ENCODE measurements around the gene MPRIP.

The MPRIP gene

DNA sequence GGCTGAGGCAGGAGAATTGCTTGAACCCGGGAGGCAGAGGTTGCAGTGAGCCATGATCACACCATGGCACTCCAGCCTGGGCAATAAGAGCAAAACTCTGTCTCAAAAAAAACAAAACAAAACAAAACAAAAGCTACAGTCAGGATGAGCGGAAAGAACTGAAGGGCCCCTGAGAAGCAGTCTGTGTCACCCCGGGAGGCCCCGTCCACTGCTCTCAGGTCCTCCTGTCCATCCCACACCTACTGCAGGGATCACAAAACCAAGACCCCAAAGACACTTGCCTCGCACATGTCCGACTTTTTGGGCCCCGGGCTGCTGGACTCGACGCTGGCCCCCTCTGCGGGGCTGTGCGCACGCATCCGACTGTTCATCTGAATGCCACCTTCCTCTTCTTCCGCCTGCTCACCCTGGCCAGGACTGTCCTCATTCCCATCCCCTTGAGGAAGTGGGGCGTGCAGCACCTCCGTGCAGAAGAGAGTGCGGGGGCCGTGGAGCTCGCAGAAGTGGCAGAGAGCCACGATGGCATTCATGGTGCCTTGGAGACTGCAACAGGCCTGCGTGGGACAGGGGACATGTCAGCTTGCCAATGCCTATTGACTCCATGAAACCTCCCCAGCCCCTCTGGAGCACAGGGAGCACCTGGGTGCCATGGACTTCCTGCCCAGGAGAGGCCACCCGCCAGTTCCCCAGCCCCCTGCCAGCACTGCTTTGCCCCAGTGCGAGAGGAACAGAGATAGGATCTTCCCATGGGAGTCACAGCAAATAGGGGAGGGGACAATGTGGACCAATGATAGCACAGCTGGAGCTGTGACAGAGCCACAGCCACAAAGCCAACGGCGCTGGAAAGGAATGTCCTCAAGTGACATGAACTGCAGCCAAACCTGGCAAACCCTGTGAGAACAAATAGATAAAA, 185.6 kb downstream of the MPRIP start:
- Histone ChIP-seq H3K4me3 (ENCODE audit: low read length) (no peak overlapping the region), H3K9ac (ENCODE audit: low read length) (no peak overlapping the region), H3K4me1 (ENCODE audit: control insufficient read depth, low read depth, low read length) (no peaks in the 10 kb centered on the region), H3K27ac (ENCODE audit: low read length) (no peak overlapping the region), H3K36me3 (ENCODE audit: control insufficient read depth, low read depth, low read length) (peaks cover 89% of the 10 kb centered on the region), H3K27me3 (ENCODE audit: control insufficient read depth, insufficient read depth, low read length) (no peaks in the 10 kb centered on the region), H3K9me3 (ENCODE audit: control insufficient read depth, low read depth, low read length) (no peaks in the 10 kb centered on the region)

DNA sequence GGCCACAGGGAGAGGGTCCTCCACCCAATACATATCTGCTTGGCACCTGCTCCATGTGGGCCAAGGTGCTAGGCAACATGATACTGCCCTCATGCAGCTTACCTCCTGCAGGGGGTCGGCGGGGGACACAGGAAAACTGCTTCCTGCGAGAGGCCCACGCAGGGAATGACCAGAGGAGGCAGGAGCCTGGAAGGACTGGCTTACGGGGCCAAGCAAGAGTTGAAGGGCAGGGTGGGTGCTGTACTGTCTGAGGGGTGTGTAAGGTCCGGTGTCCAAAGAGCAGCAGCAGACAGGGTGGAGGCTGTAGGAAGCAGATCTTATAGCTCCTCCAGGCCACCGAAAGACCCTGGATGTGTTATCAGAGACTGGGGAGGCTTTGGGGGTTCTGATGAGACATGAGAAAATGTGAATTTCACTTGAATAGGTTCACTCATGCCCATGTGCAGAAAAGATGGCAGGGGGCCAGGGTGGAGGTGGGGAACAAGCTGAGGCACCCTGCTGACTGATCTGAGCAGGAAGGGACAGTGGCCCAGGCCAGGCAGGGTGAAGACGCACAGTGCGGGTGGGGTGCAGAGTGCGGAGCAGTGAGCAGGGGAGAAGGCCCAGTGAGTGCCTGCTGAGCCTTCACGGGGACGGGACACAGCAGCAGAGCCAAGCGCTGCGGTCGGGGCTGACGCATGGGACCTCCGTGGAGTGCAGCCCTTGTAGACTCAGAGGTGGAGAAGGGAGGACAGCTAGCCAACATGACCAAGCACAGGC, 186.4 kb downstream of the MPRIP start:
- Histone ChIP-seq H3K27me3 (ENCODE audit: control insufficient read depth, insufficient read depth, low read length) (no peaks in the 10 kb centered on the region), H3K9ac (ENCODE audit: low read length) (no peak overlapping the region), H3K9me3 (ENCODE audit: control insufficient read depth, low read depth, low read length) (no peaks in the 10 kb centered on the region), H3K4me1 (ENCODE audit: control insufficient read depth, low read depth, low read length) (no peaks in the 10 kb centered on the region), H3K27ac (ENCODE audit: low read length) (no peak overlapping the region), H3K4me3 (ENCODE audit: low read length) (no peak overlapping the region), H3K36me3 (ENCODE audit: control insufficient read depth, low read depth, low read length) (peaks cover 81% of the 10 kb centered on the region)

DNA sequence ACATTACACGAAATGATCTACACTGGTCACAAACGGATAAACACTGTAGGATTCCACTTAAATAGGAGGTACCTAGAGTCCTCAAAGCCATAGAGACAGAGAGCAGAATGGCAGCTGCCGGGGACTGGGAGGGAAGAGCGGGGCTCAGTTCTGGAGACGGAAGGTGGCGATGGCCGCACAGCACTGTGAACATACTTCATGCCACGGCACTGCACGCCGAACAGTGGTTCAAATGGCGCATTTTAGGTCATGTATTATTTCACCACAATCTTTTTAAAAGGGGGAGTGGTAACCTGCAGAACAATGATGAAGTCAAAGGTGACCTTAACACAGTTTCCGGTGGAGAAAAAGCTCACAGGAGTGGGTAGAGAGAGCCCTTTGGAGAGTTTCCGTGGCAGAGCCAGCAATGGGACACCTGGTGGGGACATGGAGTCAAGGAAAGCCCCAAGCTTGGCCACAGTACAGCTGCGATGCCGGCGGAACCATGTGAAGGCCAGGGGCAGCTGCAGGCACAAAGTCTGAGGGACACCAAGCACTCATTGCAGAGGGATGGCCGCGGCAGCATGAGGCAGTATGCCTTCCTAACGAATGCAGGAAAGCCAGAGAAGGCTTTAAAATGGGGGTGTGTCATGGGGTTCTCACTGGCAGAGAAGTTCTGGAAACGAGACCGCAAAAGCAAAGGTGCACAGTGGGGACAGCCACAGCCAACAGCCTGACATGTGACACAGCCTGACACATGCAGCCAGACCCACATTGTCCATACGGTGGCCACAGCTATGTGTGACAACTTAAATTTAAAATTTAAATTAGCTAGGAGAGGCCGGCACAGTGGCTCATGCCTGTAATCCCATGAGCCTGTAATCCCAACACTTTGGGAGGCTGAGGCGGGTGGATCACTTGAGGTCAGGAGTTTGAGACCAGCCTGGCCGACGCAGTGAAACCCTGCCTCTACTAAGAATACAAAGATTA, 187.4 kb downstream of the MPRIP start:
- H3K4me1 ChIP-seq (ENCODE audit: control insufficient read depth, low read depth, low read length), result no peaks in the 10 kb centered on the region
- no peak overlapping the region for H3K4me3 ChIP-seq (ENCODE audit: low read length)
- H3K9me3 ChIP-seq (ENCODE audit: control insufficient read depth, low read depth, low read length), result no peaks in the 10 kb centered on the region
- H3K27me3 ChIP-seq (ENCODE audit: control insufficient read depth, insufficient read depth, low read length), result no peaks in the 10 kb centered on the region
- H3K36me3 ChIP-seq (ENCODE audit: control insufficient read depth, low read depth, low read length), result peaks cover 71% of the 10 kb centered on the region
- no peak overlapping the region for H3K27ac ChIP-seq (ENCODE audit: low read length)
- H3K9ac ChIP-seq (ENCODE audit: low read length), result no peak overlapping the region

DNA sequence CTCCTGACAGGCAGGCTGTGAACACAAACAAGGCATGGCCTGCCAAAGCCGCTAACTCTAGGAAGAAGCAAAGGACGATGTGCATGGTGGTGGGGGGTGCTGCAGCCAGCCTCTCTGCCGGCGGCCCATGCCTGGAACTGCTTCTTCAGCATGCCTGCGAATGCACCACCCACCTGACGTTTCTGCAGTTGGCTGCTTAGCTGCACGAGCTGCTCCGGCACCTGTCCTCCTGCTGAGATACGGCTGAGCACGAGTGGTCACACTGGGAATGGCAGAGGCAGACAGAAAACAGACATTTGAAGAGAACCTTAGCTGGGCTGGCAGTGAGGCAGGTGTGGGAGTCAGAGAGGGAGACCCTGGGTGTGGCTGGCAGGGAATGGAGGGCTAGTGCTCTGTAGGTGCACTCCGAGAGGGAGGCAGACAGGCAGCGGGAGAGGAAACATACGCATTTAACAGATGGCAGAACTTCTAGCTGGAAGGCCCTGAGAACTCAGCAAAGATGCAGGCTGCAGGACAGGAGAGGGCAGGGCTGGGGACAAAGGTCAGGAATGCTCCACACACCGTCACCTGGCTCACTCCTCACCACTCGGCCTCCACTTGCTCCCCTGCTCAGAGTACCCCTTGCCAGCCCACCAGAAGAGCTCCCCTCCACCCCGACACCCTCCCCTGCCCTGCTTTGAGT, 189.5 kb downstream of the MPRIP start:
- Histone ChIP-seq H3K9me3 (ENCODE audit: control insufficient read depth, low read depth, low read length) (no peaks in the 10 kb centered on the region), H3K4me1 (ENCODE audit: control insufficient read depth, low read depth, low read length) (peaks cover 9% of the 10 kb centered on the region), H3K9ac (ENCODE audit: low read length) (no peak overlapping the region), H3K27ac (ENCODE audit: low read length) (no peak overlapping the region), H3K4me3 (ENCODE audit: low read length) (no peak overlapping the region), H3K36me3 (ENCODE audit: control insufficient read depth, low read depth, low read length) (peaks cover 52% of the 10 kb centered on the region), H3K27me3 (ENCODE audit: control insufficient read depth, insufficient read depth, low read length) (no peaks in the 10 kb centered on the region)

DNA sequence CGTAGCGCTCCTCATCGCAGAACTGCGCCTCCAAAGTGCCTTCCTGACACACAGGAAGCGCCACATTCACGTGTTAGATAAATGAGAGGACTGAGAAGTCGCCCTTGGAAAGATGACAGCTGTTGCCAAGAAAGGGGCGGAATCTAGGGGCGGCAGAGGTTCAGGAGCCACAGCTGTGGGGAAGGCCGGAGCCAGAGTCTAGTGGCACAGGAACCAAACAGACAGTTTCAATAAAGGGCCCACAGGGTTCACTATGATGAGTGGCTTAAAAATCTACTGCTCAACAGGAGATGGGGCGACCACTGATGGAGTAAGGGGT, 190.0 kb downstream of the MPRIP start:
- Histone ChIP-seq H3K4me3 (ENCODE audit: low read length) (no peak overlapping the region), H3K9me3 (ENCODE audit: control insufficient read depth, low read depth, low read length) (no peaks in the 10 kb centered on the region), H3K4me1 (ENCODE audit: control insufficient read depth, low read depth, low read length) (peaks cover 9% of the 10 kb centered on the region), H3K9ac (ENCODE audit: low read length) (no peak overlapping the region), H3K27me3 (ENCODE audit: control insufficient read depth, insufficient read depth, low read length) (no peaks in the 10 kb centered on the region), H3K36me3 (ENCODE audit: control insufficient read depth, low read depth, low read length) (peaks cover 47% of the 10 kb centered on the region), H3K27ac (ENCODE audit: low read length) (no peak overlapping the region)

DNA sequence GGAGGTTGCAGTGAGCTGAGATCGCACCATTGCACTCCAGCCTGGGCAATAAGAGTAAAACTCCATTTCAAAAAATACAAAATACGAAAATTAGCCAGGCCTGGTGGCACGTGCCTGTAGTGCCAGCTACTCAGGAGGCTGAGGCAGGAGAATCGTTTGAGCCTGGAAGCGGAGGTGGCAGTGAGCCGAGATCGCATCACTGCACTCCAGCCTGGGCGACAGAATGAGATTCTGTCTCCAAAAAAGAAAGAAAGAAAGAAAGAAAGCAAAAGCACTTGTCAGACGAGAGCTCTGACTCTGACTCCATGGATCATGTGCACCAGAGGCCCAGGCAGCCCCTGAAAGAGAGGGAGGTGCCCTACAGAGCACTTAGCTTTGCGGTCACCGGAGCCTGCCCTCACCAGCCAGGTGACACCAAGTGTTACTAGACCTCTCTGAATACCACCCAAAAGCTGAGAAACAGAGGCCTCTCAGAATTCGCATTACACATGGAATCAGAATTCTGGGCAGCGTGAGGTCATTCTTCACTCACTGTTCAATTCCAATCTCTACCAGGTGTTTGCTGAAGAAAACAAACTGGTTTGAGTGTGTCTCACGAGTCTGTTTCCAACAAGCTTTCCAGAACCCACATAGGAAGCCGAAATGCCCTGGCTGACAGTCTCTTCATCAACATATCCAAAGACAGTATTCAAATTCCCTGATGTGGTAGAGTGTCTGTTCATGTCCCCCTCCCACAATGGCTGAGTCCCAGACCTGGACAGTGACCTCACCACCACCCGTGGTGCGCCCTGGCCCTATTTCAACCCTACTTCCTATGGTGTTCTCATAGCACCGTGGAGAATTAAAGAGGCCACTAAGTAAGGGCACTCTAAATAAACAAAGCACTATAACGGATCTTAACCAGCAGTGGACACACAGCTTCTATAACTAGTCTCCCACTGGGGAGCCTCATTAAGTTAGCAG, 193.2 kb downstream of the MPRIP start:
- Histone ChIP-seq H3K36me3 (ENCODE audit: control insufficient read depth, low read depth, low read length) (peaks cover 17% of the 10 kb centered on the region), H3K4me1 (ENCODE audit: control insufficient read depth, low read depth, low read length) (peaks cover 9% of the 10 kb centered on the region), H3K27ac (ENCODE audit: low read length) (no peak overlapping the region), H3K9me3 (ENCODE audit: control insufficient read depth, low read depth, low read length) (no peaks in the 10 kb centered on the region), H3K27me3 (ENCODE audit: control insufficient read depth, insufficient read depth, low read length) (no peaks in the 10 kb centered on the region), H3K4me3 (ENCODE audit: low read length) (peak overlapping the region; percentile 97), H3K9ac (ENCODE audit: low read length) (no peak overlapping the region)

DNA sequence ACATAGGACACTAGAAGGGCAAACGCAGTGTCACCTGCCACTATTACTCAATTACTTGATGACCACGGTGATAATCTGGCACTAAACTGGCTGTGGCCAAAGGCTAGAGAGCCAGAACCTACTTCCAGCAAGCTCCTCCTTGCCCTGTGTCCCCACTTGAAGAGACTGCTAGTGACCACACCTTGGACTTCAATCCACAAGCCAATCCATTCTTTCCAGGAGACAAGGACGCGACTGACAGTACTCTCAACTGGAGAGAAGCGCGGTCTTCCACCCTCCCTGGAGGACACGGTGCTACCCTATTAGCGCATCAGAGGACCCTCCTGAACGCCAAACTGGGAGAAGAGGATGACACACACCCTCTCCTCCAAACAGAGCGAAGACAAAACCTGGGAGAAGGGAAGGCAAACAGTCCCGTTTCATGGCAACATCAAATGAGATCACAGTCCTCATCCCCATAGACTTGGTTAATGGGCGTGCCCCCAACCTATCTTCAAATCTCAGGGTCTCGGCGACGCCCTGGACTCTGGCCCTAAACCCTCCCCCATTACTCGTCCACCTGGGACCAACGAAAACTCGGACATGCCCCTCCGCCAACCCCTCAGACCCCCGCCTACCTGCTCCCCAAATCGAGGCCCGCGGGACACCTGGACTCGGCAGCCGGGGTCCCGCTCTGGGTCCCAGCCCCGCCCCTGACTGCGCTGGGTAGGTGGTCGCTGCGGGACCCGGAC, 194.2 kb downstream of the MPRIP start:
- H3K9me3 ChIP-seq (ENCODE audit: control insufficient read depth, low read depth, low read length), result no peaks in the 10 kb centered on the region
- peaks cover 12% of the 10 kb centered on the region for H3K36me3 ChIP-seq (ENCODE audit: control insufficient read depth, low read depth, low read length)
- peak overlapping the region; percentile 100 for H3K27ac ChIP-seq (ENCODE audit: low read length)
- H3K4me1 ChIP-seq (ENCODE audit: control insufficient read depth, low read depth, low read length), result peaks cover 9% of the 10 kb centered on the region
- peak overlapping the region; percentile 97 for H3K4me3 ChIP-seq (ENCODE audit: low read length)
- H3K27me3 ChIP-seq (ENCODE audit: control insufficient read depth, insufficient read depth, low read length), result no peaks in the 10 kb centered on the region
- peak overlapping the region; percentile 96 for H3K9ac ChIP-seq (ENCODE audit: low read length)

DNA sequence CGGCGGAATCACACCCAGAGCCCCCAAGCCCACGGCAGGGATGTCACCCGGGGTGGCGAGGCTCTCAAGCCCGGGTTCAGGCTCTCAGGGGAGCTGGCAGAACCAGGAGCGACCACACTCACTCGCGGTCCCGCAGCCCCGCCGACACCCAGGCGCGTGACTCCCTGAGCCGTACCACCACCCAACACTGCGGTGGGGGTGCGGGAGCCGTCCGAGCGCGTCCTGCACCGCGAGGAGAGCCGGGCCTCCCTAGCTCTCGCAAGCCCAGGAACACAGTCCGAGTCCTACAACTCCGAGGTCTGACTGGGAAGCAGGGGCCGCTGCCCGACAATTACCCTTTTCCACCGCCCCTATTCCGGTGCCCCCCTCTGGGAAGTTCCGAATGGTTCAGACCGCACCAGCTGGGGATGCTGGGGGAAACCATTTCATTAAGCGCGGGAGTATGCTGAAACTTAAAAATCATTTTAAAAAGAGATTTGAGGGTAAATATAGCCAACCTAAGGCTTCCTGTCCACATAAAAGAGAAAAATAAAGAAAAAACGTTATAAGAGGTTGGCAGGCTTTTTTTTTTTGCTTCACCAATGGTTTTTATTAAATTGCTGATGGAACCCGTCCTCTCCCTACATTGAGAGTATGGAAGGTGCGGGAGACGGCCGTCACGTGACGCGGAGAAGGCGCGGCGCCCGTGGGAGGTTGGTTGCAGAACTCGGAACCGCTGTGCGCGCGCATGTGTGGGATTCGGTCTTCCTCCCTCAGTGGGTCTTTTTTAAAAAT, 195.0 kb downstream of the MPRIP start, which contains the start of gene FLCN:
Gene FLCN (minus strand): TSS at position 143 of the 774 bp plus-strand sequence. CDS start 9,031 bp downstream, outside the sequence.
- Histone ChIP-seq H3K27ac (ENCODE audit: low read length) (peak within 1 kb of the TSS; percentile 100), H3K27me3 (ENCODE audit: control insufficient read depth, insufficient read depth, low read length) (no peaks in the 10 kb centered on the region), H3K9ac (ENCODE audit: low read length) (peak within 1 kb of the TSS; percentile 96), H3K9me3 (ENCODE audit: control insufficient read depth, low read depth, low read length) (no peaks in the 10 kb centered on the region), H3K36me3 (ENCODE audit: control insufficient read depth, low read depth, low read length) (peaks cover 5% of the 10 kb centered on the region), H3K4me3 (ENCODE audit: low read length) (peak within 1 kb of the TSS; percentile 97), H3K4me1 (ENCODE audit: control insufficient read depth, low read depth, low read length) (peaks cover 9% of the 10 kb centered on the region)

DNA sequence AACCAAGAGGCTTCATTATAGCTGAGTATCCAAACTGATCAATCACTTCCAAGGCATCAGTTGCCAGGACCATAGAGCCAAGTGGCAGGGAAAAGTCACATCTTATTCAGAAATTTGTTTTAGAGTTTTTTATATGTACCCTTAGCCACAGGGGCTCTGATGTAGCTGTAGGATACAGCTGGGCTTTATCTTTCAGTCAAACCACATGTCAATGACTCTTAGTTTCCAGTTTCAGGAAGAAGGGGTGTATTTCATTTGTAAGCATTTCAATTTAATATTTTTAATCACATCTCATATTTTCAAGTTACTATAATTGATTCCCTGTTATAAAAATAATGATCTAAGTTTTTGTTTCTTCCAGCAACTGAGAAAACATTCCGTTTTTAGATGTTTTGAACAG, 197.6 kb downstream of the MPRIP start:
- Histone ChIP-seq H3K9ac (ENCODE audit: low read length) (no peak overlapping the region), H3K4me1 (ENCODE audit: control insufficient read depth, low read depth, low read length) (peaks cover 9% of the 10 kb centered on the region), H3K27me3 (ENCODE audit: control insufficient read depth, insufficient read depth, low read length) (no peaks in the 10 kb centered on the region), H3K36me3 (ENCODE audit: control insufficient read depth, low read depth, low read length) (no peaks in the 10 kb centered on the region), H3K9me3 (ENCODE audit: control insufficient read depth, low read depth, low read length) (no peaks in the 10 kb centered on the region), H3K27ac (ENCODE audit: low read length) (no peak overlapping the region), H3K4me3 (ENCODE audit: low read length) (no peak overlapping the region)
